Kidney glomerular epithelial cell (primary cell): Measurements from ENCODE around the gene TCERG1L.
"Not testable (repeated sequence)": the region's sequence is repeated elsewhere in the genome, so short reads cannot be mapped to it uniquely, and the experiment has no call there.

Source experiments
- DNase-seq: peaks from one replicate; lab custom pipeline; 2025; lab: John Stamatoyannopoulos, UW

TCERG1L gene, protein sequence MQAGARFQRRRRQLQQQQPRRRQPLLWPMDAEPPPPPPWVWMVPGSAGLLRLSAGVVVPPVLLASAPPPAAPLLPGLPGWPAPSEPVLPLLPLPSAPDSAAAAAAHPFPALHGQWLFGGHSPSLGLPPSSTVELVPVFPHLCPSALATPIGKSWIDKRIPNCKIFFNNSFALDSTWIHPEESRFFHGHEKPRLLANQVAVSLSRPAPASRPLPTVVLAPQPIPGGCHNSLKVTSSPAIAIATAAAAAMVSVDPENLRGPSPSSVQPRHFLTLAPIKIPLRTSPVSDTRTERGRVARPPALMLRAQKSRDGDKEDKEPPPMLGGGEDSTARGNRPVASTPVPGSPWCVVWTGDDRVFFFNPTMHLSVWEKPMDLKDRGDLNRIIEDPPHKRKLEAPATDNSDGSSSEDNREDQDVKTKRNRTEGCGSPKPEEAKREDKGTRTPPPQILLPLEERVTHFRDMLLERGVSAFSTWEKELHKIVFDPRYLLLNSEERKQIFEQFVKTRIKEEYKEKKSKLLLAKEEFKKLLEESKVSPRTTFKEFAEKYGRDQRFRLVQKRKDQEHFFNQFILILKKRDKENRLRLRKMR

DNA sequence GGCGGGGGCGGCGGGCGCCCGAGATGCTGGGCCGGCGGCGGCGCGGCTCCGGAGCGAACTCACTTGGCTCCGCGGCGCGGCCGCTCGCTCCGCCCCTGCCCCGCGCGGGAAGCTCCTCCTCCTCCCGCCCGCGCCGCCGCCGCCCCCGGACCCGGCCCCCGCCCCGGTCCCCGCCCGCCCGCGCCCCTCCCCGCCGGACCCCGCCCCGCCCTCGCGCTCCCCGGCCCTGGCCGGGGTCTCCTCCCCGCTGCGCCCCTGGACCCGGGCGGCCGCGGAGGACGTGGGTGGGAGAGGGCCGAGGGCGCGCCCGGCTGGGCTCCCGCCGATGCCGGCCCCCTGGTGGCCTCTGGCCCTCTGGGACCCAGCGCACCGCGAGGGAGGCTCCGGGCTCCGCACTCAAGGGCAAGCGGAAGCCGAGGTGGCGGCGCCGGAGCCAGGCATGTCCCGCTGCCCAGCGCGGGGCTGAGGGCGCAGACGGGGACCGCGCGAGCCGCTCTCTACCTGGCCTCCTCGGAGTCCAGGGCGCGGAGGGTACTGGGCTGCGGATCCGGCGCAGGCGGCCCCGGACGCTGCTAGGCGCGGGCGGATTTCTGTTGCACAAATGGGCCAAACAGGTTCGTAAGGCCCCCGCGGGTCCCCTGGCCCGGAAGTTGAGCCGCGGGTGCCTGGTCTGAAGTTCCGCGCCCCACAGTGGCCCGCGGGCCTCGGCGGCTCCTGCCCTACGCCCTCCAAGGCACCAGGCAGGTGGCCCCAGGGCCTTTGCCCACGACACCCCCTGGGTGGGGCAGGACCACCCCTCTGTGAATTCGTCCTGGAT, at the start of gene TCERG1L:
TCERG1L (minus strand) TSS at position 61 of the 817 bp plus-strand sequence. CDS start 86 bp downstream, outside the sequence.
- no peak for DNase-seq

DNA sequence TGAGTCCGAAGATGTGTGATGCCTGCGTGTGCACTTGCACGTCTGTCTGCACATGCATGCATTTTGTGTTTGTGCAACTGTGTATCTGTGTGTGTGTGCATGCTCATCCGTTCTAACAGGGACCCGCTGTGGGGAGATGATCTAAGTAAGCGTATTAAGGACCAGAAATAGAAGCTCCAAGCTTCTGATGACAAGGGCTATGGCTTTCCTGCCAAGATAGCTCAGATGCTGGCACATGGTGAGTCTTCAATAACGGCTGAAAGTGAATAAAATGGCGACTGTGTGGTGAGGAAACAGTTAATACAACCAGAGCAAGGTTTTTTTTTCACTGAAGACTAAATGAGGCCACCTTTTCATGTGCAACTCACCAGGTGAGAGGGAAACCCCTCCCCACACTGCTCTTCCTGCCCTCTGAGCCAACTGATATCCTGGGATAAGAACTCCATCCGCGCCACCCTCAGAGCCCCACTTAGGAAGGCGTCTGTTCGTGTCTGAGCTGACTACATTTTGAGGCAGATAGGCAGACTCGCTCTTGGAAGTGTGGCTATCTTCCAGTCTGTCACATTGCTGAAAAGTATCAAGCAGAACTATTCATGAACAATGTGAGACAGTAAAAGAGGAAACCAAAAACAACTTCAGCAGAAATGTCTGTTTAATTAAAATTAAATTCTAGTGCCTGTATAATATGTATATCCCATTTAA, 47.4 kb upstream of the TCERG1L start:
- no peak for DNase-seq

DNA sequence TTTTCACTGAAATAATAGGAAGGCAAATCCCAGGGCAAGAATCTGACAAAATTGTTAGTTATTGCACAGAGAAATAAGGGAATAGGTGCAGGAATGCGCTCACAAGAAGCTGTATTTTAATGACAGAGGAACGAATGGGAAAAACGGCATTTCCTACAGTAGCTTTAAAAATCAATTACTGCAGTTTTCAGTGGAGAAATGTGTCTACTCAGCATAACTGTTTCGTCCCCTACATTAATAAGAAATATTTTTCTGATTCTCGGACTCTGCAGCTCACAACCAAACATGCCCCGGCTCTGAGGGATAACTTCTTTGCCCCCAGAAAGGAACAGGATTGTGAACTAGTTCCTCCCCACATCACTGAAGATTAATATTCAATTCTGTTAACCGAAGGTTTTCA, 44.9 kb upstream of the TCERG1L start:
- DNase-seq = no peak

DNA sequence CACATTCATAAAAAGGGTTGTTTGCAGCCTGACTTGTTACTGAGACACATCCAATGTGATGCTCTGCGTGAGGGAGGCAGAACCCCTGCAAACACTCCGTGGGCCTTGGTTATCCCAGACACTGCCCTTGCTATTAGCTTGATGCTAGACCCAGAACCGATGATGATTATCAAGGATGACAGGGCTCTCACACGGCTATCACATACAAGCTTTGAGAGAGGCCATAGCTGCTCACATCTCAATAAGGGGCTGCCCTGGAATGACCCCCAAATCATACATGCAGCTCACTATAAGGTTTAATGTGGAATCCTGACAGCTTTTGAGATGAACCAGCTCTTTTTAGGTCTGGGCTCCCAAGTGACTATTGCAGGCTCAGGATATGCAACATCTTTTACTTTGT, 44.4 kb upstream of the TCERG1L start:
- no peak for DNase-seq

DNA sequence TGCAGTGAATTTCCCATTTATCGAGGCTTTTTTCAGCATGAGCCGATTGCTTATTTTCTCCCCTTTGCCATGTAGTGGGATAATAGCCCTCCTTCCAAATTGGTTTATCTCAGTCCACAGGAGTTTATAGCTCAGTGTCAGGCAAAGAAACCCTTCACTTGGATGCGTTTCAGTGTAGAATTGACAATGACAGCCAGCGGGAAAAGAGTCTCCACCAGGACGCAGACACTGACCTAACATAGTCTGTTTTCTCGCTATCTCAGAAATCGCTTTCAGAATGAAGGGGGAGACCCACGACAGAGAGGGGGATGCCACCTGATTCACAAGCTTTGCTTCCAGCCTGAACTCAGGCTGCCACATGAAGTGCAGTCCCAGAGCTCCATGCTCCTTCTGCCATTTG, 43.5 kb upstream of the TCERG1L start:
- DNase-seq = no peak

DNA sequence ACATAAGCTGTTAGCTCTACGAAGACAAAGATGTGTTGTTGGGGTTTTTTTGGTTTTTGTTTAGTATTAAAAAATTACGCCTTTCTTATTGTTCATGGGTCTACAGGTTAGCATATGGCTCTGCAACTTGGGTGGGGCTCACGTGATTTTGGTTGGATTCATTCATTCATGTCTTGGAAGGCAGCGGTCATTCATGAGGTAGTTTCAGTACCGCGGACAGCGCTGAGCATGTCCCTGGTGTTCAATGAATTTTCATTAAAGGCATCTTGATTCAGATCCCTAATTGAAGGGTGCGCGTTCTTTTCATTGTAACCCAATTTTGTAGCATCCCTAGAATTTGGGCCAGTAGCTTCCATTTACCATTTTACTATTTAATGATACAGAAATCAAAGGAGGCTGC, 42.9 kb upstream of the TCERG1L start:
- no peak for DNase-seq

DNA sequence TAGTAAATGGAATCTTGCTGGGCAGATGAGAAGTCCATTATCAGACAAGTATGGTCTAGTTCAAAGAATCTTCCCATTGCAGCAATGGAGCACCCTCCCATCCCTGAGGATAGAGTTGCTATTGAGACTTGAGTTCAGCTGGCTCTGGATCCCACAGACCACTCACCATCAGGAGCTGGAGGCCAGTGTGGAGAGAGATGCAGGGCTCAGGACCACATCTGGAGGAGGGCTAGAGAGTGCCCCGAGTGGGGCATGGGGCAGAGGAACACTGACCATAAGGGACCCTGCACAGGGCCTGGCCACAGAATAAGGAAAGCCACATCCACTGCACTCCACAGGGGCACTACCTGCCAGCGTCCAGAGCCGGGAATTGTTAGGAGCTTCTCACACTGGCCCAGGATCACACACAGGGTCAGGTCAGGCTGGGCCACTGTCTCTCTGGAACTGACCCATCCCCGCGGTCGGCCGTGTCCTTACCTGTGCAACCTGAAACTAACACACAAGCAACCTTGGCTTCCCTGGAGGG, 41.3 kb upstream of the TCERG1L start:
- no peak for DNase-seq

DNA sequence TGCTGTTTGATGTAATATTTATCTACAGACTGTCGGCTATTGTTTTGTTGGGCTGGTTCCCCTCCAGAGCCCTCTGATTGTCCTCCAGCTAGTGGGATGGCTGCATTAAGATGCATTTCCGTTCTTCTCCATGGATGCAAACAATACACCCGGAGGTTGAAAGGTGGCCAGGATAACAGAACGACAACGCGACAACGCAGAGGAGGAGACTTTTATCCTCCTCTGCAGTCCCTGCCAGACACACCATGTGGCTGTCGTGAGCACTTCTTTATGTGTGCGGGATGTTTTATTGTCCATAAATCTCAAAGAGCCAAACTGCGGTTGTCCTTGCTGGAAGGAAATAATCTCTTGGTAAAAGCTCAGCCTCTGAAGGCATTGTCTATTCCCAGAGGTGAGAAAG, 39.1 kb upstream of the TCERG1L start:
- no peak for DNase-seq

DNA sequence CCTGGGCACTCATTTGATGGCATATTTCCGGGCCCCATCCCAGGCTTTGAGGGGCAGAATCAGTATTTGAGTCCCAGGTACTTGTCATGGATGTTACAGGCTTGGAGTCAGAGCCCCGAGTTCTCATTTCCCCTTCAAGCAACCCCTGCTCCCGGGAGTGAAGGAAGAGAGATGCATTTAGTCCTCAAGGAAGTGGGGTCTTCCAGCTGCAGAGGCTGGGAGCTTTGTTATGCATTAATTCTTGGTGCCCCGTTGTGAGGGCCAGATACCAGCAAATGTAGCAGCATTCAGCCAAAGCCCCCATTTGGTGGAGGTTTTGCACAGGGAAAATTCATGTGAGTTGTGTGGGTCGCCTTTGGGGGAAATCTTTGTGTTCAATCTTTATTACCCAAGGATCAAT, 38.7 kb upstream of the TCERG1L start:
- no peak for DNase-seq

DNA sequence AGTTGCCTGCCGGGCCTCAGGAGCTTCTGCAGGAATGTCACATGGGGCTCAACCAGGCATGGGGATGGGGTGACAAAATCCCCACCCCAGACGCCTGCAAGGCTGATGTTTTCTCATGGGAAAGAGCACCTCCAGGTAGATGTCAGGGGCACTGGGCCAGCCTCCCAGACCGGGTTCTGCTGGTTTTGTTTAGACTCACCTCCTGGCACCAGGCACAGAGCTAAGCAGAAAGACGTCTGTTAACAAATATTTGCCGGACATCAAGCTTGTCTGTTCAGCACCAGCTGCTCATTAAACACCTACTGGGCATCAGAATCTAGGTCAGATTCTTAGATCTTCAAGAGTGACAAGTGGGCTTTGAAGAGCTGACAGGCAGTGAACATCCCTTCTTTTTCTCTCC, 34.9 kb upstream of the TCERG1L start:
- no peak for DNase-seq

DNA sequence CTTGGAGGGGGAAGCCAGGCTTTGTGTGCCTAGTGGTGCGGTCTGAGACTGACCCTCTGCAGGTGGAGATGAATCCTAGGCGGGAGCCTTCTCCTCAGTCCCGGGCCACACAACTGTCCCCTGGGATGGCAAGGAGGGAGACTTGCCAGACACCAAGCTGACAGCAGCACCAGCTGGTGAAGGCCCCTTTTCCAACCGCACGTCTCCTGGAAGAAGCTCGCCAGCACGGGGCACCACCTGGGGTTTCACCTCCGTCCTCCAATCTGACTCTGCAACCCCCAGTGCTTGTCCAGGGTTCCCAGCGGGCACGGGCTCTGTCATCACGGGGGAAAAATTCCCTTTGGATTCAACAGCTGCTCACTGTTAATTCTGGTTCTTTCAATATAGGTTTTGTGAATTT, 34.2 kb upstream of the TCERG1L start:
- DNase-seq = no peak

DNA sequence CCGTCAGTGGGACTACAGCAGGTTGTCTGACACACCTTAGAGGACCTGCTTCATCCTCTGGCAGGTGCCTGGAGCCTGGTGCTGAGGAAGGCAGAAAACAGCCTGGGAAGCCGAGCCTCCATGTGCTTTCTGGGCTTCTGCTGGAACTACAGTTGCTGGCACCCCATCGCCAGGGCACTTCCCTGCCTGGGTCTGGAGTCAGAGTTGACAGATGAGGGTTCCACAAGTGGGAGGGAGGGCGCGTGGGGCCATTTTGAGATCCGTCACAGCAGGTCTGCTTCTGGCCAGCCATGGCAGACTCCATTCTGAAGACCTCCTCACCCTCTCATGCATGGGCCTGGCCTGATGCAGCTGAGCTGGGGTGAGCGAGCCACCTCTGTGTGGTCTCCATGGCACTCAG, 33.2 kb upstream of the TCERG1L start:
- no peak for DNase-seq

DNA sequence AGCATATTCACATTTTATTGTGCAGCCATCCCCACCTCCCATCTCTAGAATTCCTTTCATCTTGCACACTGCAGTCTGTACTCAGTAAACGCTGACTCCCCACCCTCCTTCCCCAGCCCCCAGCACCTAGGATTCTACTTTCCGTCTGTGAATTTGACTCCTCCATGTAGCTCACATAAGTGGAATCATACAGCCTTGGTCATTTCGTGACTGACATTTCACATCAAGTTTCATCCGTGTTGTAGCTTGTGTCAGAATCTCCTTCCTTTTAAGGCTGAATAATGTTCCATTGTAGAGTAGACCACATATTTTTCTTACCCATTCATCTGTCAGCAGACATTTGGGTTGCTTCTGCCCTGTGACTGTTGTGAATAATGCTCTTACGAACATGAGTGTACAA, 26.2 kb upstream of the TCERG1L start:
- DNase-seq = no peak

DNA sequence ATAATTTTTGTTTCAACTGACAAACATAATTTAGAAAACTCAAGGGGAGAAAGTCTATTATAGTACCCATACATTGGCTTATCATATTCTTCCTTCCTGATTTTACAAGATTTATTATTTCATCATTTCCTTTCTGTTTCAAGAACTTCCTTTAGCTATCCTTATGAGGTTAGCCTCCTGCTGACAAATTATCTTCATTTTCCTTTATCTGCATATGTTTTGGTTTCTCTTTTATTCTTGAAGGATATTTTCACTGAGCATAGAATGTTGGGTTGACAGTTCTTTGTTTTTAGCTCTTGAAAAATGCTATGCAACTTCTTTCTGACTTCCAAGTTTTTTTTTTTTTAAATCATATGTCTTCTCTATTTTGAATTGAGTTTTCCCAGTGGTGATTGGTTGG, 21.3 kb upstream of the TCERG1L start:
- DNase-seq = no peak

DNA sequence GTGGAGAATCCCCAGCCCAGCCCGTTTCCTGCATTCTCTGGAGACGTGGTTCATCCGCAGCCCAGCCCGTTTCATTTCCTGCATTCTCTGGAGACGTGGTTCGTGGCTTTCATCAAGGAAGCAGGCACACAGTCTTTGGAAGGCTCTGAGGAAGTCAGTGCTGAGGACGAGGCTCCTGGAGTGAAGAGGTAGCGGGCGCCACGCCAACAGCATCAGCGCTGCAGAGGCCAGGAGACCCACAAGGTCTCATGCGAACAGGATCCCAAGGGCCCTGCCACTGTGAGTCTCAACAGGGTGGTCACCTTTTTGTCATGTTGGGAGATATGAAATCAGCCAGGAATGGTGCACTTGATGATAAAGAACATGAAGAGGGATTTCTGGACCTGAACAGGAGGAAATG, 12.4 kb upstream of the TCERG1L start:
- DNase-seq = no peak

DNA sequence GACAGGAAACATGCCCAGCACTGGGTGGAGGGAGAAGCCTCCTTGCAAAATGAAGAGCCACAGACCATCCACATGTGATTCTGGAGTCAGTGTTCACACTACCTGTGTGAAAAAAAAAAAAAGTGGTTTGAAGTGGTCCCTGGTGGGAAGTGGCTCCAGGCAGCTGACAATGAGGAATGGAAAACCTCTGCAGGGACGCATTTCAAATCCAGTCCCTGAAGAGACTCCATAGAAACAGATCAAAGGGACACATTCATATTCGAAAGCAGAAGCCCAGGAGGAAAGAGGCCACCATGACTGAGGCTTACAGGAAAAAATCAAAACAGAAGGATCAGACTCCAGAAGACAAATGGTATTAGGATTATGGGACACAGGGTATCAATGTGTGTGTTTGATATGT, 11.5 kb upstream of the TCERG1L start:
- DNase-seq = no peak

DNA sequence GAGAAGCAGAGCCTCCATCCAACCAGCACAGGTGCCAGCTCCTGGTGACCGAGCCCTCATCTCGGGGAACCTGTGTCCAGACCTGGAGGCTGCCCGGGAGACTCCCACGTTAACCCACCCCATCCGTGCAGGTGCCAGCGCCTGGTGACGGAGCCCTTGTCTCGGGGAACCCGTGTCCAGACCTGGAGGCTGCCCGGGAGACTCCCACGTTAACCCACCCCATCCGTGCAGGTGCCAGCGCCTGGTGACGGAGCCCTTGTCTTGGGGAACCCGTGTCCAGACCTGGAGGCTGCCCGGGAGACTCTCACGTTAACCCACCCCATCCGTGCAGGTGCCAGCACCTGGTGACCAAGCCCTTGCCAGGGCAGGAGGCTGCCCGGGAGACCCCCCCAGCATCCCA, 11.1 kb upstream of the TCERG1L start:
- not testable (repeated sequence) for DNase-seq

DNA sequence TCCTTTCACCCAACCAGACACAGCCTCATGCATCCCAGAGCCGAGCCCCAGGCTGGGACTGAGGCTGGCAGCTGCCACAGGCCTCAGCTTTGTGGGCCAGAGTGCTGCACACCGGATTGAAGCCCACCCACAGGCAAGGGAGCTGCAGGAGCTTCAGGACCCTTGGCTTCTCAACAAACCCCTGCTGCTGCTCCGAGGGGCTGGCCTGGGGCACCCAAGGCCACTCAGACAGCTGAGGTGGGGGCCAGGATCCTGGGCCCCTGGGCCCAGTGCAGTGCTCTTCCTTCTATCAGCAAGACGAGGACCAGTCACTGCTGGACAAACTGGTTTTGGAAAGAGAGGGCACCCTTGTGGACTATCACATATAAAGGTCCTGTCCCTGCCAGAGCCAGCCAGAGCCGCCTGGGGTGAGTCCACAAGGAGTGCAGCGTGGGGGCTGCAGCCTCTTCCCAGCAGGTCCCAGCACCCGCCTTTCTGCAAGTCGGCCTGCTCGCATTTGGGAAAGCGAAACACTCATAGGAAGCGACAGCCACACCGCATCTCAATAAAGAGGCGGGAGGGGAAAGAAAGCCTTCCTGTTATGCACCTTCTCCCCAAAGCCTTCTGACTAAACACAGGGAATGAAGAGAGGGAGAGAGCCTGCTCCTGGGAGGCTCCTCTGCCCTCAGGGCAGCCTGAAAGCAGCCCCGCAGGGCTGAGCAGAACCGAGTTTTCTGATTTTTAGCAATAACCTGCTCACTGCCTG, 9.5 kb upstream of the TCERG1L start:
- DNase-seq = no peak

DNA sequence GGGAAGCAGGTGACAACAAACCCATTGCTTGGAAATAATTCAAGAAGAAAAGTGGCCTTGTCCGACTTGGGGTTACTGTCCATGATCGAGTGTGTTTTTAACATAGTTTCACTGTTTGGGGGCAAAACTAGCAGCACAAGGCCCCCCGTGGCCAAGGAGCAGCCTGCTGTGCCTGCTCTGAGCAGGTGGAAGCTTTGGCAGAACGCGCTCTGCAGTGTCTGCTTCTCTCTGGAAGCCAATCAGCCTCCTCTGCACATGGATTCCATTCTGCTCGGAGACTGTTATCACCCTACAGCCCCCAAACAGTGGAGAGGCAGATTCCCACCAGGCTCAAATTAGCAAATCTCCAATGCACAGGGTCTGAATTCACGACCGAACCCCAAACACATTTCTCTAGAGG, 7.3 kb upstream of the TCERG1L start:
- DNase-seq = no peak

DNA sequence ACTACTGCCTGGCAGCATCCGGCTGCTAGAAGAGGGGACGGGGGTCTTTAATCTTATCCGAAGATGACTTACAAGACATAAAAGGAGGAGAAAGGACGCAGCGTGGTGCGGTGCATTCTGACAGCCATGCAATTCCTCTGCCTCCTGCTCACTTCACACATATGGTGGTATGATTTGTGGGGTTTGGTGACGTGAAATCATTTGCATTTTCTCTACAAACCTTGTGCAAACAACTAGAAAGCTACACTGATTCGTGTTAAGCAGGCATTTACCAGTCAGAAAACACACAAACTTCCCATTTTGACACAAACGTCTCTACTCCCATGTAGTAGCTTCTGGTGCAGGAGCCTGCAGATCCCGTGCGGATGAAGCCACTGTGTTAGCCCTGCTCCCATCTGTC, 6.8 kb upstream of the TCERG1L start:
- DNase-seq = no peak

DNA sequence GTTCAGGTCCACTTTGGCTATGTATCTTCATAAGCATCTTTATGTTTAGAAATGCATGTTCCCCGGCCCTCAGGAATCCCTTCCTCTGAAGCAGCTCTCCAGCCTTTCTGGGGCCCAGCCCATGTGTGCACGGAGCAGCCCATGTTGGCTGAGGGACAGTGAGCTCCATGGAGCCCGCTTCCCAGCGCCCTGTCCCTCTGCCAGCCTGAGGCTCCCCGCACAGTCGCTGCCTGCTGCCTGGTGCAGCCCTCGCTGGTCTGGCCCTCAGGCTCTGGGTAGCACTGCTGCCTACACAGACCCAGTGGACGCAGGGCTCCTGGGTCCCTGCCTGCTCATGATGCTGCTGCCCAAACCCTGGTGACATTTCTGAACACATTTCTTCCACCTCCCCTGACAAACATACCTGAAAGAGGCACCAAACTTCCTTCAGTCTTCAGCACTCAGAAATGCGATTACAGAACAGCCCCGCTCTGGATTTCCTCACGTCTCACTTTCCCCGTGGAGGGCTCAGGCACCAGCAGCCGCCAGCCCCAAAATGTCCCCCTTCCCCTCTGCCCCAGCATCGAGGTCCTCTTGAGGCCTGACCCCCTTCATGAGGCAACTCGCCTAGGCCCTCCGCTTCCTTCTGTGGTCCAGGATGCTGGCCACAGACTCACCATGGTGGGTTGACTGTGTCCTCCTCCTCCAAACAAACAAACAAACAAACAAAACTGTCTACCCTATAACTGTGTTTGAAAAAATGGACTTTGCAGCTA, 5.0 kb upstream of the TCERG1L start:
- no peak for DNase-seq
